Measurements from ENCODE around the gene SLC38A10. TPM values are rescaled to one million over a fixed set of nuclear protein-coding genes. Genes with fewer than 3 reads are reported as not detected.
A peak's percentile ranks its signal among the peaks of the same experiment; 100 is the strongest.

SLC38A10 gene
- total RNA-seq, 6 donors from 2014 or later = 90.6 to 208 (median 110) TPM

- 74 to 93% methylated on average over 3 to 45 of the region's 45 CpGs for WGBS, 2 donors
- Histone ChIP-seq H3K27me3 (no peaks in the 10 kb centered on the region), H3K9me3 (no peaks in the 10 kb centered on the region), H3K36me3 (peaks cover 0 to 15% (median 1%) of the 10 kb centered on the region in 4 donors), H3K27ac (peak overlapping the region in 3 of 4 donors; percentile 28 to 73 (median 69)), H3K4me1 (peaks cover 4 to 42% (median 32%) of the 10 kb centered on the region in 4 donors), H3K4me3 (peak overlapping the region in 2 of 4 donors; percentile 29 to 30)
- TF ChIP-seq POLR2AphosphoS5 (IDR thresholded peaks at IDR 0.05) (no peak), EP300 (IDR thresholded peaks at IDR 0.05) (no peak), POLR2A (IDR thresholded peaks at IDR 0.05) (no peak), CTCF (IDR thresholded peaks at IDR 0.05) (no peak)
- DNase-seq = peak in 1 of 2 donors; percentile 78
- ATAC-seq (ENCODE audit: low FRiP score in 2 of 2) = no peak
Measured at GRCh38 chr17:81196505-81197408, 98.3 kb downstream of the SLC38A10 start.

- TF ChIP-seq CTCF (IDR thresholded peaks at IDR 0.05) (no peak), POLR2AphosphoS5 (IDR thresholded peaks at IDR 0.05) (no peak), EP300 (IDR thresholded peaks at IDR 0.05) (no peak), POLR2A (IDR thresholded peaks at IDR 0.05) (no peak)
- ATAC-seq (ENCODE audit: low FRiP score in 2 of 2) = no peak
- peaks cover 4 to 42% (median 32%) of the 10 kb centered on the region in 4 donors for H3K4me1 ChIP-seq
- H3K27me3 ChIP-seq = no peaks in the 10 kb centered on the region
- peak overlapping the region in 1 of 4 donors; percentile 69 for H3K27ac ChIP-seq
- H3K4me3 ChIP-seq = no peak overlapping the region
- WGBS, 2 donors = 93 to 94% methylated on average over 6 to 14 of the region's 14 CpGs
- H3K9me3 ChIP-seq = no peaks in the 10 kb centered on the region
- DNase-seq = peak in 1 of 2 donors; percentile 58
- H3K36me3 ChIP-seq = peaks cover 0 to 18% (median 2%) of the 10 kb centered on the region in 4 donors
Measured at GRCh38 chr17:81195941-81196495, 99.1 kb downstream of the SLC38A10 start.

Other genes starting within 250 kb of the SLC38A10 start
- not detected for gene PVALEF, start 129.8 kb downstream of the SLC38A10 start, total RNA-seq
- 100 to 1,000 TPM in 3 of 6 donors, 10 to 100 TPM in 3; 39.2 to 144 (median 92.2) TPM for gene AATK, start 129.1 kb downstream of the SLC38A10 start, total RNA-seq
- 10 to 100 TPM in 4 of 6 donors, 1 to 10 TPM in 2; 5.3 to 55.5 (median 12.6) TPM for gene CEP131, start 72.3 kb downstream of the SLC38A10 start, total RNA-seq
- gene TEPSIN, start 56.3 kb downstream of the SLC38A10 start, total RNA-seq = 100 to 1,000 TPM in 2 of 6 donors, 10 to 100 TPM in 4; 33.1 to 141 (median 49.7) TPM
- 10 to 100 TPM; 19.6 to 38.1 (median 33.6) TPM for gene NDUFAF8, start 56.0 kb downstream of the SLC38A10 start, total RNA-seq
- gene BAHCC1, start 100.2 kb upstream of the SLC38A10 start, total RNA-seq = 10 to 100 TPM in 5 of 6 donors, 1 to 10 TPM in 1; 8.2 to 81.7 (median 21.0) TPM
- gene ACTG1, start 217.5 kb upstream of the SLC38A10 start, total RNA-seq = 1,000 to 10,000 TPM in 5 of 6 donors, 100 to 1,000 TPM in 1; 902 to 3,864 (median 2,097) TPM
- gene FSCN2, start 233.1 kb upstream of the SLC38A10 start, total RNA-seq = 10 to 100 TPM in 1 of 6 donors, 1 to 10 TPM in 5; 2.7 to 37.7 (median 3.9) TPM